Lower leg skin (tissue), 4 donors: ENCODE measurements around the gene TULP4. TPM values are rescaled to one million over a fixed set of nuclear protein-coding genes. Genes with fewer than 3 reads are reported as not detected.

Experiments used
- DNase-seq, 2 donors: peaks; one replicate each; pipeline ENCODE4 v3.0.0-alpha.2; 2019; ENCODE audit warnings: low spot score in 2 of 2
- H3K4me3 ChIP-seq: fragments of 200-600 bp; sonication (generic); 2 replicates; pipeline ENCODE4 v1.5.1; 2017; ENCODE audit warnings: mild to moderate bottlenecking, low read depth; ENCODE audit not compliant: poor library complexity, severe bottlenecking
- CTCF ChIP-seq, 3 donors: fragments of 450-650 bp; IDR thresholded peaks; one replicate each; pipeline ENCODE4 v1.5.1; 2016; ENCODE audit warnings: antibody characterized with exemption in 3 of 3, mild to moderate bottlenecking in 3 of 3, moderate library complexity in 2 of 3
- POLR2A ChIP-seq, 2 donors: fragments of 450-650 bp; IDR thresholded peaks; one replicate each; pipeline ENCODE4 v1.6.1; 2016 to 2017; ENCODE audit warnings: antibody characterized with exemption in 2 of 2, mild to moderate bottlenecking in 1 of 2, moderate library complexity in 1 of 2
- whole genome bisulfite sequencing, 2 donors: methylation state at CpG; one replicate each; pipeline ENCODE4 v1.1.5; 2018; 5-methylcytosine and 5-hydroxymethylcytosine counted together
- intact Hi-C: fragments of 100-400 bp; cut with DNase I; formaldehyde crosslinking; loops from one replicate; pipeline ENCODE4 v1.15.0; 2023; ENCODE audit warnings: low total_unique reads
- total RNA-seq, 4 donors: library from RNA; depleted of rRNA; stranded (reverse); fragments of >200 nt; gene quantifications; one replicate each; pipeline ENCODE4 v1.1.0, GENCODE V29; 2016

TULP4 gene
- total RNA-seq, 4 donors from 2014 or later = 141 to 198 (median 148) TPM

- no peak overlapping the region for H3K4me3 ChIP-seq
- intact Hi-C loops = no loop called here
- WGBS, 2 donors = 89% methylated on average over 13 of the region's 13 CpGs
- no peak for TF ChIP-seq CTCF (IDR thresholded peaks at IDR 0.05)
- no peak for TF ChIP-seq POLR2A (IDR thresholded peaks at IDR 0.05)
- DNase-seq = no peak
Observed at GRCh38 chr6:158431560-158431959, 119.3 kb downstream of the TULP4 start.

- TF ChIP-seq CTCF (IDR thresholded peaks at IDR 0.05) (no peak), POLR2A (IDR thresholded peaks at IDR 0.05) (no peak)
- 92 to 95% methylated on average over 3 of the region's 3 CpGs for whole genome bisulfite sequencing, 2 donors
- no peak overlapping the region for H3K4me3 ChIP-seq
- no peak for DNase-seq
- intact Hi-C loops = no loop called here
Observed at GRCh38 chr6:158437571-158437970, 125.3 kb downstream of the TULP4 start.

GRCh38 chr6:158438226-158438625 is 126.0 kb downstream of the TULP4 start:
- WGBS, 2 donors = 93% methylated on average over 7 of the region's 7 CpGs
- no peak for TF ChIP-seq POLR2A (IDR thresholded peaks at IDR 0.05)
- TF ChIP-seq CTCF (IDR thresholded peaks at IDR 0.05) = no peak
- DNase-seq = no peak
- no peak overlapping the region for H3K4me3 ChIP-seq
- intact Hi-C loops = no loop called here

GRCh38 chr6:158439255-158439654 is 127.0 kb downstream of the TULP4 start:
- intact Hi-C loops = no loop called here
- DNase-seq = no peak
- H3K4me3 ChIP-seq = no peak overlapping the region
- TF ChIP-seq POLR2A (IDR thresholded peaks at IDR 0.05) (no peak), CTCF (IDR thresholded peaks at IDR 0.05) (no peak)

- TF ChIP-seq POLR2A (IDR thresholded peaks at IDR 0.05) = no peak
- no peak for TF ChIP-seq CTCF (IDR thresholded peaks at IDR 0.05)
- intact Hi-C loops = no loop called here
- WGBS, 2 donors = 57 to 60% methylated on average over 7 of the region's 7 CpGs
- no peak for DNase-seq
- H3K4me3 ChIP-seq = no peak overlapping the region
Observed at GRCh38 chr6:158441716-158442215, 129.5 kb downstream of the TULP4 start.

- intact Hi-C loops = no loop called here
- no peak overlapping the region for H3K4me3 ChIP-seq
- 91 to 100% methylated on average over 4 of the region's 4 CpGs for WGBS, 2 donors
- DNase-seq = no peak
- TF ChIP-seq CTCF (IDR thresholded peaks at IDR 0.05) = no peak
- no peak for TF ChIP-seq POLR2A (IDR thresholded peaks at IDR 0.05)
Observed at GRCh38 chr6:158442306-158442705, 130.0 kb downstream of the TULP4 start.
